OCI-LY7 (cell line): ENCODE data around the gene IFT57. TPM values are rescaled to one million over a fixed set of nuclear protein-coding genes. Genes with fewer than 3 reads are reported as not detected.
A peak's percentile ranks its signal among the peaks of the same experiment; 100 is the strongest.

Source experiments
- BruUV-seq: library from RNA; stranded (reverse); fragments of 400-500 nt; replicated peaks from 2 replicates; lab custom pipeline; 2021; lab: Mats Ljungman, UMichigan
- CTCF ChIA-PET: fragments of 300-600 bp; sonication (Branson Sonifier 250); formaldehyde crosslinking; loops from one replicate; lab custom pipeline; 2022; ENCODE audit warnings: antibody characterized with exemption; ENCODE audit not compliant: unreplicated experiment; lab: Charles Lee
- POLR2A ChIA-PET: fragments of 300-600 bp; sonication (Branson Sonifier 250); formaldehyde crosslinking; loops from one replicate; lab custom pipeline; 2022; ENCODE audit warnings: antibody characterized with exemption; lab: Charles Lee
- DNase-seq: peaks from one replicate; pipeline ENCODE4 v3.0.0-alpha.2; 2015; ENCODE audit warnings: low spot score
- H2AFZ ChIP-seq: fragments of 200-600 bp; sonication (generic), shearing (Covaris generic); 2 replicates; pipeline ENCODE4 v1.6.1; 2014; ENCODE audit warnings: mild to moderate bottlenecking, antibody characterized with exemption, low read length, moderate library complexity
- H3K27ac ChIP-seq: fragments of 200-600 bp; sonication (generic); 2 replicates; pipeline ENCODE4 v1.5.1; 2014; ENCODE audit warnings: mixed run types, low read depth, mild to moderate bottlenecking, moderate library complexity, low read length, inconsistent platforms; ENCODE audit not compliant: poor library complexity, severe bottlenecking
- H3K36me3 ChIP-seq: fragments of 200-600 bp; sonication (generic); 2 replicates; pipeline ENCODE4 v1.6.1; 2014; ENCODE audit warnings: mild to moderate bottlenecking, antibody characterized with exemption, low read length, moderate library complexity, mixed read lengths; ENCODE audit not compliant: insufficient read depth
- H3K4me1 ChIP-seq: fragments of 200-600 bp; sonication (generic); 2 replicates; pipeline ENCODE4 v1.5.1; 2014; ENCODE audit warnings: mild to moderate bottlenecking, low read length; ENCODE audit not compliant: insufficient read depth, poor library complexity, severe bottlenecking
- H3K4me2 ChIP-seq: fragments of 200-600 bp; sonication (generic); 2 replicates; pipeline ENCODE4 v1.6.1; 2014; ENCODE audit warnings: mild to moderate bottlenecking, low read length
- H3K4me3 ChIP-seq: fragments of 200-600 bp; sonication (generic); 2 replicates; pipeline ENCODE4 v1.5.1; 2014; ENCODE audit warnings: mild to moderate bottlenecking, low read depth, low read length; ENCODE audit not compliant: poor library complexity, severe bottlenecking
- H3K79me2 ChIP-seq: fragments of 200-600 bp; sonication (generic); 2 replicates; pipeline ENCODE4 v1.6.1; 2016; ENCODE audit warnings: low read depth, mild to moderate bottlenecking, low read length, moderate library complexity, mixed read lengths; ENCODE audit not compliant: insufficient read depth
- H3K9me2 ChIP-seq: fragments of 200-600 bp; sonication (generic); 2 replicates; pipeline ENCODE4 v1.6.1; 2016; ENCODE audit warnings: mild to moderate bottlenecking, low read length, mixed read lengths; ENCODE audit not compliant: insufficient read depth
- H3K9me3 ChIP-seq: fragments of 200-600 bp; sonication (generic); 2 replicates; pipeline ENCODE4 v1.6.1; 2014; ENCODE audit warnings: mild to moderate bottlenecking, mixed run types, low read length, mixed read lengths
- H4K20me1 ChIP-seq: fragments of 200-600 bp; sonication (generic); 2 replicates; pipeline ENCODE4 v1.6.1; 2014; ENCODE audit warnings: mild to moderate bottlenecking, antibody characterized with exemption, low read length, moderate library complexity, mixed read lengths; ENCODE audit not compliant: insufficient read depth
- CTCF ChIP-seq: fragments of 200-600 bp; sonication (generic); conservative IDR thresholded peaks from 2 replicates; pipeline ENCODE4 v1.5.1; 2014; ENCODE audit warnings: mild to moderate bottlenecking, antibody characterized with exemption, low read length, moderate library complexity, mixed read lengths
- EZH2phosphoT487 ChIP-seq: fragments of 200-600 bp; sonication (generic); IDR thresholded peaks from 2 replicates; pipeline ENCODE4 v1.6.1; 2018; ENCODE audit warnings: low read depth, borderline replicate concordance, mild to moderate bottlenecking, mixed run types, antibody characterized with exemption, low read length, moderate library complexity, mixed read lengths
- intact Hi-C: fragments of 100-400 bp; cut with micrococcal nuclease; formaldehyde crosslinking; loops from one replicate; pipeline ENCODE4 v1.10.0; 2022; ENCODE audit not compliant: unreplicated experiment
- total RNA-seq, 2 experiments: library from RNA; depleted of rRNA in 1 of 2; stranded (reverse); fragments of >200 nt in 1 of 2; shearing (Covaris generic) in 1 of 2; gene quantifications; 2 replicates each; pipeline ENCODE4 v1.2.3, GENCODE V29; 2014 to 2022

IFT57 gene
- total RNA-seq, 2 experiments from 2014 or later = 44.1 to 68.2 TPM

- TF ChIP-seq EZH2phosphoT487 (no peak), CTCF (no peak)
- Histone ChIP-seq H3K36me3 (peaks cover 15% of the 10 kb centered on the region), H3K9me3 (no peaks in the 10 kb centered on the region), H3K4me3 (peak overlapping the region; percentile 81), H3K4me1 (peaks cover 73% of the 10 kb centered on the region), H4K20me1 (no peaks in the 10 kb centered on the region), H3K9me2 (no peaks in the 10 kb centered on the region), H3K4me2 (peak overlapping the region; percentile 99), H3K27ac (peak overlapping the region; percentile 95), H2AFZ (no peak overlapping the region; the same call in 1 of the 2 replicates), H3K79me2 (peaks cover 40% of the 10 kb centered on the region; the same call in 1 of the 2 replicates)
- POLR2A ChIA-PET = interaction anchor here (0.5 to 4.0 kb wide), 16 partner anchors 8 to 601 kb away, joined by 3 to 39 read pairs (median 6); no protein-coding TSS in a partner anchor
- DNase-seq = peak; percentile 96
- CTCF ChIA-PET = interaction anchor here (0.7 to 1.3 kb wide), 3 partner anchors 24 to 1872 kb away, joined by 3 read pairs; no protein-coding TSS in a partner anchor
- no TSS peak for BruUV-seq
- intact Hi-C loops = loop anchor here (1.0 to 10.0 kb wide), 5 partner anchors 35 to 1871 kb away; partner anchors contain the start of genes BBX, CIP2A, DZIP3 and IFT57
Measured at GRCh38 chr3:108125550-108126071, 96.6 kb downstream of the IFT57 start.

- peaks cover 68% of the 10 kb centered on the region for H3K4me1 ChIP-seq
- no peaks in the 10 kb centered on the region for H3K9me3 ChIP-seq
- H3K79me2 ChIP-seq = peaks cover 38% of the 10 kb centered on the region; the same call in 1 of the 2 replicates
- H2AFZ ChIP-seq = no peak overlapping the region
- TF ChIP-seq EZH2phosphoT487 = no peak
- 0 out of 2 replicates have a peak, but pooled peaks have one; percentile 11 for TF ChIP-seq CTCF
- CTCF ChIA-PET = interaction anchor here (1.3 kb wide), 1 partner anchor 24 kb away, joined by 3 read pairs; no protein-coding TSS in a partner anchor
- TSS peak; percentile 97 for BruUV-seq
- peaks cover 15% of the 10 kb centered on the region for H3K36me3 ChIP-seq
- H3K9me2 ChIP-seq = no peaks in the 10 kb centered on the region
- H3K4me3 ChIP-seq = peak overlapping the region; percentile 81
- peak overlapping the region; percentile 99 for H3K4me2 ChIP-seq
- peak overlapping the region; percentile 95 for H3K27ac ChIP-seq
- intact Hi-C loops = loop anchor here (1.0 to 10.0 kb wide), 4 partner anchors 35 to 1870 kb away; partner anchors contain the start of genes BBX and IFT57
- POLR2A ChIA-PET = interaction anchor here (0.6 to 4.0 kb wide), 11 partner anchors 9 to 99 kb away, joined by 3 to 39 read pairs (median 7); no protein-coding TSS in a partner anchor
- no peak for DNase-seq
- no peaks in the 10 kb centered on the region for H4K20me1 ChIP-seq
Measured at GRCh38 chr3:108125153-108125543, 97.1 kb downstream of the IFT57 start.
